DMS 273 treated with DMSO at 0.1 percent for 48 hours (cell line): ENCODE measurements around the gene PCDHB13.
"Not testable (repeated sequence)": the region's sequence is repeated elsewhere in the genome, so short reads cannot be mapped to it uniquely, and the experiment has no call there.

Experiments used
- DNase-seq: peaks from one replicate; lab custom pipeline; 2025; lab: John Stamatoyannopoulos, UW

The PCDHB13 gene

DNA sequence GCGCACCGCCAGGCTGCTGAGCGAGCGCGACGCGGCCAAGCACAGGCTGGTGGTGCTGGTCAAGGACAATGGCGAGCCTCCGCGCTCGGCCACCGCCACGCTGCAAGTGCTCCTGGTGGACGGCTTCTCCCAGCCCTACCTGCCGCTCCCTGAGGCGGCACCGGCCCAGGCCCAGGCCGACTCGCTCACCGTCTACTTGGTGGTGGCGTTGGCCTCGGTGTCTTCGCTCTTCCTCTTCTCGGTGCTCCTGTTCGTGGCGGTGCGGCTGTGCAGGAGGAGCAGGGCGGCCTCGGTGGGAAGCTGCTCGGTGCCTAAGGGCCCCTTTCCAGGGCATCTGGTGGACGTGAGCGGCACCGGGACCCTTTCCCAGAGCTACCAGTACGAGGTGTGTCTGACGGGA is 12.1 kb upstream of the PCDHB13 start:
- DNase-seq = not testable (repeated sequence)

DNA sequence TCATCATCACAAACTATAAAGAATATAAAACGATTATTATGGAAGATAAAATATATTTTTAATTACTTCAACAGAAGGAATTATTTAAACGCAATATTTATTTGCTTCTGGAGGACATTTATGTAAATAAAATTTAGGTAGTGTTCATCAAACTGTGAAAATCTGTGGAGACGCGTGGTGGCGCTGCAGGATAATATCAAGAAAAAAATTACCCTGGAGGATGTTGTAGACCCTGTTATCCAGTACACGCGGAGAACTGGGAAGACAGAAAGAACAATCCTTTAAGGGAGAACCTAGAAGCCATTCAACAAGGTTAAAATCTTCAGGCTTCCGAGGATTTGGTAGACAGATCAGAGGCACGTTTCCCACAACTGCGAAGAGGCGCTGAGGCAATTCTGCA is 5.2 kb upstream of the PCDHB13 start, which contains the start of gene PCDHB12:
Gene PCDHB12 (plus strand): TSS at position 242 of the 400 bp plus-strand sequence. CDS start 189 bp downstream, outside the sequence.
- DNase-seq = no peak

- DNase-seq = not testable (repeated sequence)
These were observed 3.4 kb upstream of the PCDHB13 start for GRCh38 chr5:141210281-141210680.

DNA sequence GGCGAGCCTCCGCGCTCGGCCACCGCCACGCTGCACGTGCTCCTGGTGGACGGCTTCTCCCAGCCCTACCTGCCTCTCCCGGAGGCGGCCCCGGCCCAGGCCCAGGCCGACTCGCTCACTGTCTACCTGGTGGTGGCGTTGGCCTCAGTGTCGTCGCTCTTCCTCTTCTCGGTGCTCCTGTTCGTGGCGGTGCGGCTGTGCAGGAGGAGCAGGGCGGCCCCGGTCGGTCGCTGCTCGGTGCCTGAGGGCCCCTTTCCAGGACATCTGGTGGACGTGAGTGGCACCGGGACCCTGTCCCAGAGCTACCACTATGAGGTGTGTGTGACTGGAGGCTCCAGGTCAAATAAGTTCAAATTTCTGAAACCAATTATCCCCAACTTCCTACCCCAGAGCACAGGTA is 2.9 kb upstream of the PCDHB13 start:
- DNase-seq = not testable (repeated sequence)

DNA sequence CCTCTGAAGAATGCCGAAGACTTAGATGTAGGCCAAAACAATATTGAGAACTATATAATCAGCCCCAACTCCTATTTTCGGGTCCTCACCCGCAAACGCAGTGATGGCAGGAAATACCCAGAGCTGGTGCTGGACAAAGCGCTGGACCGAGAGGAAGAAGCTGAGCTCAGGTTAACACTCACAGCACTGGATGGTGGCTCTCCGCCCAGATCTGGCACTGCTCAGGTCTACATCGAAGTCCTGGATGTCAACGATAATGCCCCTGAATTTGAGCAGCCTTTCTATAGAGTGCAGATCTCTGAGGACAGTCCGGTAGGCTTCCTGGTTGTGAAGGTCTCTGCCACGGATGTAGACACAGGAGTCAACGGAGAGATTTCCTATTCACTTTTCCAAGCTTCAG is 864 bp downstream of the PCDHB13 start:
- not testable (repeated sequence) for DNase-seq

DNA sequence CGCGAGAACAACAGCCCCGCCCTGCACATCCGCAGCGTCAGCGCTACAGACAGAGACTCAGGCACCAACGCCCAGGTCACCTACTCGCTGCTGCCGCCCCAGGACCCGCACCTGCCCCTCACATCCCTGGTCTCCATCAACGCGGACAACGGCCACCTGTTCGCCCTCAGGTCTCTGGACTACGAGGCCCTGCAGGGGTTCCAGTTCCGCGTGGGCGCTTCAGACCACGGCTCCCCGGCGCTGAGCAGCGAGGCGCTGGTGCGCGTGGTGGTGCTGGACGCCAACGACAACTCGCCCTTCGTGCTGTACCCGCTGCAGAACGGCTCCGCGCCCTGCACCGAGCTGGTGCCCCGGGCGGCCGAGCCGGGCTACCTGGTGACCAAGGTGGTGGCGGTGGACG is 1.8 kb downstream of the PCDHB13 start:
- DNase-seq = not testable (repeated sequence)

DNA sequence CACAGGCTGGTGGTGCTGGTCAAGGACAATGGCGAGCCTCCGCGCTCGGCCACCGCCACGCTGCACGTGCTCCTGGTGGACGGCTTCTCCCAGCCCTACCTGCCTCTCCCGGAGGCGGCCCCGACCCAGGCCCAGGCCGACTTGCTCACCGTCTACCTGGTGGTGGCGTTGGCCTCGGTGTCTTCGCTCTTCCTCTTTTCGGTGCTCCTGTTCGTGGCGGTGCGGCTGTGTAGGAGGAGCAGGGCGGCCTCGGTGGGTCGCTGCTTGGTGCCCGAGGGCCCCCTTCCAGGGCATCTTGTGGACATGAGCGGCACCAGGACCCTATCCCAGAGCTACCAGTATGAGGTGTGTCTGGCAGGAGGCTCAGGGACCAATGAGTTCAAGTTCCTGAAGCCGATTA is 2.3 kb downstream of the PCDHB13 start:
- not testable (repeated sequence) for DNase-seq

DNA sequence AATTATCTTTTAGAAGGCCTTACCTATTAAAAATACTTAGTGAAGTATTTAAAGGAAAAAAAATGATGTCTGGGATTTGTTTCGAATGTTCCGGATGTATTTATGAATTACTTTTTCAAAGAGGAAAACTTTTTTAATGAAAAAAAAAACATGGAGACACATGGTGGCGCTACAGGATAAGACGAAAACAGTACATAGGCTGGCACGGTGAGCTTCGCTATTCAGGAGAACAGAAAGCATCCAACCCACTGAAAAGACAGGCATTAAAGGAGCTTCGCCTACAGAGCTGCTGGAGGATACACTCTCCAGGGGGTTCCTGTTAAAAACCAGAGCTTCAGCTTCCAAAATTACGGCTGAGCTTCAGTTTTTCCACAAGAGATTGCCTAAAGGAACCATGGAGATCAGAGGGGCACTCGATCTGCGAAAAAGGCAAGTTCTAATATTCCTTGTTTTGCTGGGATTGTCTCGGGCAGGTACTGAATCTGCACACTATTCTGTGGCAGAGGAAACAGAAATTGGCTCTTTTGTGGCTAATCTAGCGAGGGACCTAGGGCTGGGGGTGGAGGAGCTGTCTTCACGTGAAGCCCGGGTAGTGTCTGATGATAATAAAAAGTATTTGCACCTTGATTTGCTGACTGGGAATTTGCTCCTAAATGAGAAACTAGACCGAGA is 9.5 kb downstream of the PCDHB13 start, which contains the start of gene PCDHB14:
Gene PCDHB14 (plus strand): TSS at position 232 of the 672 bp plus-strand sequence. CDS start 163 bp downstream, at position 395.
- peak; percentile 51 for DNase-seq

DNA sequence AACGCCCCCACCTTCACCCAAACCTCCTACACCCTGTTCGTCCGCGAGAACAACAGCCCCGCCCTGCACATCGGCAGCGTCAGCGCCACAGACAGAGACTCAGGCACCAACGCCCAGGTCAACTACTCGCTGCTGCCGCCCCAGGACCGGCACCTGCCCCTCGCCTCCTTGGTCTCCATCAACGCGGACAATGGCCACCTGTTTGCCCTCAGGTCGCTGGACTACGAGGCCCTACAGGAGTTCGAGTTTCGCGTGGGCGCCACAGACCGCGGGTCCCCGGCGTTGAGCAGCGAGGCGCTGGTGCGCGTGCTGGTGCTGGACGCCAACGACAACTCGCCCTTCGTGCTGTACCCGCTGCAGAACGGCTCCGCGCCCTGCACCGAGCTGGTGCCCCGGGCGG is 11.1 kb downstream of the PCDHB13 start:
- not testable (repeated sequence) for DNase-seq

DNA sequence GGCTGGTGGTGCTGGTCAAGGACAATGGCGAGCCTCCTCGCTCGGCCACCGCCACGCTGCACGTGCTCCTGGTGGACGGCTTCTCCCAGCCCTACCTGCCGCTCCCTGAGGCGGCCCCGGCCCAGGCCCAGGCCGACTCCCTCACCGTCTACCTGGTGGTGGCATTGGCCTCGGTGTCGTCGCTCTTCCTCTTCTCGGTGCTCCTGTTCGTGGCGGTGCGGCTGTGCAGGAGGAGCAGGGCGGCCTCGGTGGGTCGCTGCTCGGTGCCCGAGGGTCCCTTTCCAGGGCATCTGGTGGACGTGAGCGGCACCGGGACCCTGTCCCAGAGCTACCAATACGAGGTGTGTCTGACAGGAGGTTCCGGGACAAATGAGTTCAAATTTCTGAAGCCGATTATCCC is 11.7 kb downstream of the PCDHB13 start:
- not testable (repeated sequence) for DNase-seq

GRCh38 chr5:141234109-141234667 is 20.5 kb downstream of the PCDHB13 start:
- no peak for DNase-seq

GRCh38 chr5:141235922-141236321 is 22.2 kb downstream of the PCDHB13 start:
- not testable (repeated sequence) for DNase-seq

DNA sequence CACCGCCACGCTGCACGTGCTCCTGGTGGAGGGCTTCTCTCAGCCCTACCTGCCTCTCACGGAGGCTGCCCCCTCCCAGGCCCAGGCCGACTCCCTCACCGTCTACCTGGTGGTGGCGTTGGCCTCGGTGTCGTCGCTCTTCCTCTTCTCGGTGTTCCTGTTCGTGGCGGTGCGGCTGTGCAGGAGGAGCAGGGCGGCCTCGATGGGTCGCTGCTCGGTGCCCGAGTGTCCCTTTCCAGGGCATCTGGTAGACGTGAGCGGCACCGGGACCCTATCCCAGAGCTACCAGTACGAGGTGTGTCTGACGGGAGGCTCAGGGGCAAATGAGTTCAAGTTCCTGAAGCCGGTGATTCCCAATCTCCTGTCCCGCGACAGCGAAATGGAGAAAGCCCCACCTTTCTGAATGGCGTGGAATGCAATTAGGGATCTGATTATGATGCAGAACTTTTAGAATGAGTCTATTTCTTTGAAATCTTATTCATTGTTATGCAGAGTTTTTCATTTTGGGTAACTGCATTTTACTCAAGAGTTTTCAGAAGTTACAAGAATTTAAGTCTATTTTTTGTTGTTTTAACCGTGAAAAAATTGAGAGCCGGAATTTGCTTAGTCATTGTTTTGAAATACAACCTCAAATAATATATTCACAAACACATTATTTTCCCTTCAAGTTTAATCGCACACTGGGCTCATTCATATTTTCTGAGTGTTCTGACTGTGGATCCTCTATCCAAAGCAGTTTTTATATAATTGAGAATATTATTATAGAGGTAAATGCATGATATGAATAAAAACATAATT is 23.0 kb downstream of the PCDHB13 start:
- no peak for DNase-seq

GRCh38 chr5:141241496-141241895 is 27.8 kb downstream of the PCDHB13 start:
- no peak for DNase-seq

GRCh38 chr5:141245250-141245717 is 31.6 kb downstream of the PCDHB13 start, which contains the start of gene PCDHB15:
PCDHB15 (plus strand) TSS chr5:141245395; CDS start chr5:141245579, 184 bp downstream.
- no peak for DNase-seq

- not testable (repeated sequence) for DNase-seq
These were observed 33.3 kb downstream of the PCDHB13 start for GRCh38 chr5:141246971-141247370.

- not testable (repeated sequence) for DNase-seq
These were observed 33.7 kb downstream of the PCDHB13 start for GRCh38 chr5:141247434-141247833.

DNA sequence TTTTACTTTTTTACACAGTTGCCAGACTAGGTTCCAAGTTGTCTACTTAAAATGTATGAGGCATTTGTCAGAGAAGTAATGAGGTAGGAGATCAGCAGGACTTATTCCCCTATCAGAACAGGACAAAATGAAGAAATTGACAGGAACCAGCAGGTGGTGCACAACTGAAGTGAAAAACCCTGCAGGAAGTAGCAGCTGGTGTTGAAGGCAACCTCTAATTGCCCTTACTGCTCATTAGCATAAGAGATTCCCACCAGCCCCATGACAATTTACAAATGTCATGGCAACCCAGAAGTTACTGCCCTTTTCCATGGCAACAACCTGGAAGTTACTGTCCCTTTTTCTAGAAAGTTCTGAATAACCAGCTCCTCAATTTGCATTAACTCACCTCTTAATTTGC is 36.9 kb downstream of the PCDHB13 start:
- peak; percentile 84 for DNase-seq

DNA sequence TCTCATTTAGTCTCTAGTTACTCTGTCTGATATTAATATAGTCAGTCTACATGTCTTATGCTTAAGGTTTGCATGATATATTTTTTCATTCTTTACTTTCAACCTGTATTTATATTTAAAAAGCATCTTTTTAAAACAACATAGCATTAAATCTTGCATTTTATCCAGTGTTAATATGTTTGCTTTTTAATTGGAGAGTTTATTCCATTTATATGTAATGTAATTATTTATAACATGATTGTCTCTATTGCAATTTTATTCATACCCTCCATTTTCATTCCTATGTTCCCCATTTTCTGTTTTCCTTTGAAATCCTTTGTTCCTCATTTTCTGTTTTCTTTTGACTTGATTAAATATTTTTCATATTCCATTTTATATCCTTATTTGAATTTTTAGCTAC is 44.7 kb downstream of the PCDHB13 start:
- no peak for DNase-seq

GRCh38 chr5:141258948-141259347 is 45.2 kb downstream of the PCDHB13 start:
- DNase-seq = no peak

DNA sequence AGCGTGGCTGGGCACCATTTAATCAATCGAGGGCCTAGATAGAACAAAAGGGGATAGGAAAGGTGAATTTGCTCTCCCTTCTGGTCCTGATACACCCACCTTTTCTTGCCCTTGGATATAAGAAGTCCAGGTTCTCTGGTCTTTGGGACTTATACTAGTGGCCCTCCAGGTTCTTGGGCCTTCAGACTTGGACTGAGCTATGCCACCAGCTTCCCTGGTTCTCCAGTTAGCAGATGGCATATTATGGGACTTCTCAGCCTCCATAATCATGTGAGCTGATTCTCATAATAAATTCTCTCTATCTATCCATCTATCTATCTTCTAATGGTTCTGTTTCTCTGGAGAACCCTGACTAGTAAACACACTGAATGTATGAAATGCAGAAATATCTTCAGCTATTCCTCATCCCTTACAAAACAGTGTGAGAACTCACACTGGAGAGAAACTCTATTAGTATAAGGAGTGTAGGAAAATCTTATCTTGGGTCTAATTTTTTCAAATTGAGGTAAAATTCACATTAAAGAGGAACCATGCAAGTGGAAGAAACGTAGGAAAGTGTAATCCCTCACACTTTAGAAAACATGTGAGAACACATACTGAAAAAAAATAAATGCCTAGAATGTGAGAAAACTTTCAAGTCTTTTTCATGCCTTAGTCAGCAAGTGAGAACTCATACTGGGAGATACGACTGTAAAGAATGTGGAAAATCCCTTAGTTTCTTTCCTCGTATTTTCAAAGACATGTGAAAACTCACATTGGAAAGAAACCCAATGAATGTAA is 46.9 kb downstream of the PCDHB13 start:
- DNase-seq = no peak

DNA sequence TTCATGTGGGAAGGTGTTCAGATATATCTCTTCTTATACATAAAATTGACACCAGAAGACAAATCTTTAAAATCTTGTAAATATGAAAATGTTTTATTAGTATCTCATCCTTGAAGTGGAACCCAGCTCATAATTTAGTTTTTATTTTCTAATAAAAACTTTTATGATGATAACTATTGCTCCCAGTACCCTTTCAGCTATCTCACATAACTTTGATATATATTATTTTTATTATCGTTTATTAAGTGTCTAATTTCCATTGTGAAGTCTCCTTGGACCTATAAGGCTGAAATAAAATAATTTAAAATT is 47.5 kb downstream of the PCDHB13 start:
- no peak for DNase-seq
